GM12875 (cell line): ENCODE measurements around the gene MAML3.
A peak's percentile ranks its signal among the peaks of the same experiment; 100 is the strongest.

Experiments
- H3K4me3 ChIP-seq: one replicate; pipeline ENCODE4 v1.5.1; 2011; ENCODE audit warnings: low read depth, low read length, control low read depth
- TF ChIP-seq, protein P1 (sequence below): IDR thresholded peaks from 2 replicates; pipeline ENCODE4 v1.5.1; 2011; ENCODE audit warnings: low read depth, mild to moderate bottlenecking, control low read depth, inconsistent platforms, low read length, moderate library complexity, borderline replicate concordance; ENCODE audit not compliant: insufficient read depth

The MAML3 gene

DNA sequence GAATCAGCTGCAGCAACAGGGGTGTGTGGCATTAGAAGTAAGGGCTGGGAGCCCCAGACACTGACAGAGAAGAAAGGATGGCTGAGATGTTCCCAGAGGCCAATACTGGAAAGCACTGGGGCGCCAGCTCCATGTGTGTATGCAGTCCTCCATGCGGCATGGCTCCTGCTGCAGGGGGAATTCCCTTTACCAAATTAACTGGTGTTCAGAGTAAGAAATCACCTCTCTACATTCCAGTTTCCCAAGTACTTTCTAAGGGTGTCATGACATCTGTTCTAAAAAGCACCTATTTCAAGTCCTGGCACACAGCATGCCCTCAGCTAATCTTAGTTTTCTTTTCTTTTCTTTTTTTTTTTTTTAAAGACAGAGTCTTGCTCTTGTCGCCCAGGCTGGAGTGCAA lies 98.0 kb downstream of the MAML3 start:
- H3K4me3 ChIP-seq: no peak overlapping the region
- TF ChIP-seq, protein P1, sequence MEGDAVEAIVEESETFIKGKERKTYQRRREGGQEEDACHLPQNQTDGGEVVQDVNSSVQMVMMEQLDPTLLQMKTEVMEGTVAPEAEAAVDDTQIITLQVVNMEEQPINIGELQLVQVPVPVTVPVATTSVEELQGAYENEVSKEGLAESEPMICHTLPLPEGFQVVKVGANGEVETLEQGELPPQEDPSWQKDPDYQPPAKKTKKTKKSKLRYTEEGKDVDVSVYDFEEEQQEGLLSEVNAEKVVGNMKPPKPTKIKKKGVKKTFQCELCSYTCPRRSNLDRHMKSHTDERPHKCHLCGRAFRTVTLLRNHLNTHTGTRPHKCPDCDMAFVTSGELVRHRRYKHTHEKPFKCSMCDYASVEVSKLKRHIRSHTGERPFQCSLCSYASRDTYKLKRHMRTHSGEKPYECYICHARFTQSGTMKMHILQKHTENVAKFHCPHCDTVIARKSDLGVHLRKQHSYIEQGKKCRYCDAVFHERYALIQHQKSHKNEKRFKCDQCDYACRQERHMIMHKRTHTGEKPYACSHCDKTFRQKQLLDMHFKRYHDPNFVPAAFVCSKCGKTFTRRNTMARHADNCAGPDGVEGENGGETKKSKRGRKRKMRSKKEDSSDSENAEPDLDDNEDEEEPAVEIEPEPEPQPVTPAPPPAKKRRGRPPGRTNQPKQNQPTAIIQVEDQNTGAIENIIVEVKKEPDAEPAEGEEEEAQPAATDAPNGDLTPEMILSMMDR: no peak

DNA sequence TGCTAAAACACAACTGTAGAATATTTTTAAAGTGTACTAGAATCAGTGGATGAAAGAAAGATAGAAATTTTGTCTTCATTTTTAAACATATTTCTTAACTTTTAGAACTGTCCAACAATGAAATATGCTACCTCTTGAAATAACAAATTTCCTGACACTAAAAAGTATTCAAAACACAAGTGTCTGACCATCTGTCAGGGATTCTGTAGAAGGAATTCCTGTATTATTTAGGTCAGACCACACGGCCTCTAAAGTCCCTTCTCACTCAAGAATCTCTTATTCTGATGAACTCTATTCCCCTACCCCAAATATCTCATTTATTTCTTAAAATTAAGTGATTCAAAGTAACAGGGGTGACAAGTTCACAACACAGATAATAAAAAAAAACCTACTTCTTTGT lies 99.1 kb downstream of the MAML3 start:
- H3K4me3 ChIP-seq: no peak overlapping the region
- TF ChIP-seq, protein P1: no peak

DNA sequence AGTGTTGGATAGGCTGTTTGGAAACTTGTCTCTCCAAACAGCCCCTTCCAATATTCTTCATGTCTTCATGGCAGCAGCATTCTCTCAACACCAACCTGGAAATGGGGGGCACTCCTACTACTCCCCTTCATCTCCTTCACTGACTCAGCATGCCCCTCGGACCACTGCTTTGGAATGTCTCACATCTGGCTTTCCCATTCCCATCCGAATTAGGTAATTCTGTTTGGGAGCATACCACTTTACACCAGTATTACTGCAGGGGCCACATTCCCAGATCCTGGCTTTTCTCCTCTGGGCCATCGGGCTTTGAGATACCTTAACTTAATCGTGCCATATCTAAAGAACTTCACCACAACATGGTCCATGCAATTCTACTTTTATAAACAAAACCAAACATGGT lies 100.8 kb downstream of the MAML3 start:
- no peak overlapping the region for H3K4me3 ChIP-seq
- TF ChIP-seq, protein P1: no peak

DNA sequence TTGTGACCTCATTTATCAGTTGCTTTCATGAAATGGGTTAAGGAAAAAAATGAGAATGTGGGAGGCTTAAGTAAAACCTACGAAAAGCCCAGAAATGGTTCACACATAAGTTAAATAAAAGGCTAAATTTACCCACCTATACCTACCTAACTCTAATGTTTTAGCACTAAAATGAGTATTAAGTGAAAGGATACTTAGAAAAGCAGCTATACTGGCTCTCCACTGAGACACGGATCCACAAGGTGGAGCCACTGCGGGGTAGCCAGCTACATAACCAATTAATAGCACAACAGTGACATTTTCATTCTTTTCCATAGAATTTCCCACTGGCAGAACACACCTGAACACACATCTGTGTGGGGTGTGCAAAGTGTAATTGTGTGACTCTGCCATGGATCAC lies 101.9 kb downstream of the MAML3 start:
- TF ChIP-seq, protein P1: peak; percentile 46; the same call in 1 of the 2 replicates
- no peak overlapping the region for H3K4me3 ChIP-seq

DNA sequence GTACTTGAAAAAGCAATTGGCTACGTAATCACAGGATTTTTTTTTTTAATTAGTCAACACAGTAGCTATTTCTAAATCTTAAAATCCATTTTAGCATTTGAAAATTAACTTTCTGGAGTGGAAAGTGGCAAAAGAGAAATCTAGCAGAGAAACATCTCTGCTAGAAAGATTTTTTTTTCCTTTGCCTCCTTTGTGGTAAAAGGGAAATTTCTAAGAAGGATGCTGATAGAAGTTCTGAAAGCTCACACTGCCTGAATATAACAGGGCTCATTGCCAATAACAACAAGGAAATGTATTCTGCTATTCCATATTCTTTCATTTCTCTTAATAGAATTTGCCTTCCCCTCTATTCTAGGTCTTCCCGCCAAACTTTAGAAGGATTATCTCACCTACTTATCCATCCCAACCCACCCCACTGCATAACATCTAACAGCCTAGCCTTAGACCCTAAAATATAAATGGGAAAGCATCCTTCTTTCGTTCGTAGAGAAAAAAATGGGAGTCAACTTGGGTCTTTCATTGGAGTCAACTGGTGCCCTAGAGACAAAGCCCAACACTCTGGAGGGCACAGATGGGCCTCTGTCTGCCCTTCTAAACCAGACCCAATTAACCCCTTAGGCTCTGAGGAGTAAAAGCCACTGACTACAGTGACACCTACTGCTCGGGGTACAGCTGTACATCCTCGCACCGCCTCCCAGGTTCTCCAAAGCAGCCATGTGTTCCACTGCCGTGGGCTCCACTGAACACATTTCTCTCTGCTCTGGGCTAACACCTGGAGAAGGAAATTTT lies 103.9 kb downstream of the MAML3 start:
- no peak overlapping the region for H3K4me3 ChIP-seq

DNA sequence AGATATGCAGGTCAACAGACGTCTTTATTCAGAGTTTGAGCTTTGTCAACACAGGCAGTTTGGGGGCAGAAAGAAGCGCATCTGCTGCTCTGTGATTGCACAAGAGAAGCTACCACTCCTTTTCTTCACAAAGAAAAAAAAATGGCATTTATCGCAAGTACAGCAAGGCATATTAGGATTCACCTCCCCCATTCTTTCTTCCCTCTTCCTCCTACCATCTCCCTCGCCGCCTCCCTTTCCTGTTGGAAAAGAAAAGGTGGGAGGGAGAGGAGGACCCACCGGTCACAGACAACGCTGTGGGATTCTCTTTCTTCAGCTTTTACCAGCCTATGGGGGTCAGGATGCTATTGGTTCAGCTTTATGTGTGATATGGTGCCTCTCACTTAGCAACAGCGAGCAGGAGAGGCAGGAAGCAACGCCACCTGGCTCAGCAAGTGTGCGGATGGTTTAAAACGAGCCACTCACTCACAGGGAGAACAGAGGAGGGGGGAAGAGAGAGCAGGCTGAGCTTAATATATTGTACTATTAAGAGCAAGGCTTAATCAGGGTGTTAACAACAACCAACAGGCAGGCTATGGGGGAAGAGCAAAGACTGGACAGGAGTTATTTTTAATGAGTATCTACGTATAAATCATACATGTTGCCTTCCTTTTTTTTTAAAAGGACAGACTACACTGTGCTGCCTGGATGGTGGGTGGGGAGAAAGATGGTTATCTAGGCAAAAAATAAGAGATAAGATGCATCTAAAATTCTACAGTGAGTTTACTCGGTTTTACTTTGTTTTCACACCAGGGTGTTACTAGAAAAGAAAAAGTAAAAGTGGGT lies 104.7 kb downstream of the MAML3 start:
- TF ChIP-seq, protein P1: no peak
- no peak overlapping the region for H3K4me3 ChIP-seq

More for the DNA sequence above, 103.9 kb downstream of the MAML3 start:
- TF ChIP-seq, protein P1: peak; percentile 62

DNA sequence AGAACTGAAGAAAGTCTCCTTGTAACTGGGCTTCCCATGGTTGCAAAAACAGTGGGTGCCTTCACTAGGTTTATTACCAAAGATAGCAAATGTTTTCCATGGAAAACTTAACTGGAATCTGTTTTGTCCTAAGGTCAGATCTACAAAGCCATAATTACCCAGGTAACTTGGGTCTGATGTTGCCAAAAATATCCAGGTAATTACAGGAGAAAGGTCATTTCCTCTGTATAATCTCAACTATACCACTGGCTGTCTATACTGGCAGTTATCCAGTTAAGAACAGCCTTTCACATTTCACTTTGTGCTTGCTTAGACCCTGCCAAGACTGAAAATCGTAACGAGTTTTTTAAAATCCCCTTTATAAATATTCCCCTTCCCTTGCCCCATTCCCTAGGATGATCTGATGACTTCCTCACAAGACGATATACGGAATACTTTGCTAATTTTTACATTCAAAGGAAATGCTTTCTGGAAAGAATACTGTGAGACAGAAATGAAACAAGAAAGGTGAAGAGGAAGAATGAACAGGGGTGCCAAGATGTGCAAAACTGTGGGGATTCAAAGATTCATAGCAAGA lies 105.5 kb downstream of the MAML3 start:
- TF ChIP-seq, protein P1: no peak
- H3K4me3 ChIP-seq: no peak overlapping the region
